T-helper 2 cell treated with Interferon-gamma antibody and Interleukin-4, amounts not matched to agents 5 μg/mL and 100 μg/mL, for 36 hours (primary cell): ENCODE measurements around the gene PLGRKT.
"Not testable (repeated sequence)": the region's sequence is repeated elsewhere in the genome, so short reads cannot be mapped to it uniquely, and the experiment has no call there.

Experiments
- DNase-seq: peaks from one replicate; pipeline ENCODE4 v3.0.0; 2021; ENCODE audit warnings: low spot score
- H3K27ac Mint-ChIP-seq: one replicate; pipeline ENCODE4 v1.8.0; 2021; ENCODE audit warnings: mild to moderate bottlenecking, mixed read lengths
- H3K27me3 Mint-ChIP-seq: one replicate; pipeline ENCODE4 v1.8.0; 2021; ENCODE audit warnings: low read depth, mixed read lengths
- H3K36me3 Mint-ChIP-seq: one replicate; pipeline ENCODE4 v1.8.0; 2021; ENCODE audit warnings: low read depth, mixed read lengths
- H3K4me1 Mint-ChIP-seq: one replicate; pipeline ENCODE4 v1.8.0; 2021; ENCODE audit warnings: low read depth, mixed read lengths
- H3K4me3 Mint-ChIP-seq: one replicate; pipeline ENCODE4 v1.8.0; 2022; ENCODE audit warnings: mild to moderate bottlenecking, moderate library complexity, mixed read lengths
- H3K9me3 Mint-ChIP-seq: one replicate; pipeline ENCODE4 v1.8.0; 2021; ENCODE audit warnings: mixed read lengths

PLGRKT gene

DNA sequence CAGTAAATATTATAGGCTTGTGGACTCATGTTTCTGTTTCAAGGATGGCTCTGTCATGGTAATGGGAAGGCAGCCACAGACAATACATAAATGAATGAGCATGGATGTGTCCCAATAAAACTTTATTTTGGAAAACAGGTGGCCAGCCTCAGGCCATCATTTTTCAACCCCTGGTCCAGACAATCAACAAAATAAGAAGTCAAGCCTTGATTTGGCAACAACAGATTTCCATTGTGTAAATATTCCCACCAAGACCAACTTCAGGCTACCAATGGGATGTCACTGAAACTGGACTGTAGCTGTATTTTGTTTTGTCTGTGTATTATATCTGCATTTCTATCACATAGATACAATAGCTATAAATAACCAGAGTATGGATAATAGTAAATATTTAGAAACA lies 77.4 kb downstream of the PLGRKT start:
- H3K27me3 Mint-ChIP-seq: no peaks in the 10 kb centered on the region
- peaks cover 10% of the 10 kb centered on the region for H3K9me3 Mint-ChIP-seq
- peaks cover 24% of the 10 kb centered on the region for H3K36me3 Mint-ChIP-seq
- H3K4me3 Mint-ChIP-seq: no peak overlapping the region
- DNase-seq: no peak
- H3K4me1 Mint-ChIP-seq: peaks cover 11% of the 10 kb centered on the region
- no peak overlapping the region for H3K27ac Mint-ChIP-seq

DNA sequence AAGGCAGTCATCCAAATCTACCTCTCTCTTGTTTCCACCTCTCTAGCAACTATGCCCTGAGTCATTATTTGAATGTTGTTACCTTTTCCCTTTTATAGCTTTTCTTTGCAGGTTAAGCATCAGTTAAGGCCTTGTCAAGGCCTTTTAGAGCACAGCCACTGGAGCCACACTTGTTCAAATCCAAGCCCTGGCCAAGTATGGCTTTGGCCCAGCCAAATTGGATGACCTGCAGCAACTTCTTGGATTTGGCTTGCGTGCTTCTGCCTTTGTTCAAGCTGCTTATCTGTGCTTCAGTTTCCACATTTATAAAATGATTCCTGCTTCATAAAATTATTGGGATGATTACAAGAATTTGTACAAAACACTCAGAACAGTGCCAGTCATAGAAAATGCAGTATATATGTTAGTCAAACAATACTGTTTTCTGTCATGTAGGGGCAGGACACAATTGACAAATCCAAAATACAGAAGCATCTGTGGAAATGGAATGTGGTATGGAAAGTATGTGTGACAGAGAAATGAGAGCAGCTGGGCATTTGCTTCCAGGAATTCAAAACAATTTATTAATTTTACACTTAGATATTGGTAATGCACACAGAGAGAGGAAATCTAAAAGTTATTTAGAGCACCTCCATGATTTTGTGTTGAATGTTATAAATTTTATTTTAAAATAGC lies 80.2 kb downstream of the PLGRKT start:
- no peak overlapping the region for H3K4me3 Mint-ChIP-seq
- peaks cover 16% of the 10 kb centered on the region for H3K4me1 Mint-ChIP-seq
- H3K27ac Mint-ChIP-seq: no peak overlapping the region
- H3K27me3 Mint-ChIP-seq: no peaks in the 10 kb centered on the region
- H3K36me3 Mint-ChIP-seq: peaks cover 23% of the 10 kb centered on the region
- no peak for DNase-seq
- peaks cover 13% of the 10 kb centered on the region for H3K9me3 Mint-ChIP-seq

GRCh38 chr9:5355817-5356216 lies 81.9 kb downstream of the PLGRKT start:
- no peak for DNase-seq
- Mint-ChIP-seq H3K9me3 (peaks cover 23% of the 10 kb centered on the region), H3K36me3 (peaks cover 22% of the 10 kb centered on the region), H3K27ac (no peak overlapping the region), H3K4me1 (peaks cover 27% of the 10 kb centered on the region), H3K27me3 (no peaks in the 10 kb centered on the region), H3K4me3 (no peak overlapping the region)

GRCh38 chr9:5355226-5355625 lies 82.5 kb downstream of the PLGRKT start:
- H3K4me3 Mint-ChIP-seq: no peak overlapping the region

DNA sequence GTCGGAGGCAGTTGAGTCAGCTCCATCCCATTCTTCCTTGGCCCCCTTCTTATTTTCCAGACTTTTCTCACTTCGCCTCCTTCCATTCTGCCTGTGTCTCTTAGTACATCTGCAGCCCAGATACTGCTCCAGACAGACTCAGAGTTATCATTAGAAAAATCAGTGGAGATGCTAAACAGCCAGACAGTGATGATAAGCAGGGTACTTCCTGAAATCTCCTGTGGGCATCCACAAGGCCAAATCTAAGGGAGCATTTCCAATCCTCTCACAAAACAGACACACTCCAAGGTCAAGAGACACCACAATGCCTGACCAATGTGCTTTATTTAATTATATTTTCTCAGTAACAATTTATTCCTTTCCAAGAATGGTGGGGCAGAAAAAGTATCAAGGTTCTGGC lies 83.5 kb downstream of the PLGRKT start:
- peaks cover 27% of the 10 kb centered on the region for H3K36me3 Mint-ChIP-seq
- peak overlapping the region; percentile 17 for H3K27ac Mint-ChIP-seq
- H3K4me3 Mint-ChIP-seq: peak overlapping the region; percentile 24
- no peaks in the 10 kb centered on the region for H3K27me3 Mint-ChIP-seq
- H3K9me3 Mint-ChIP-seq: peaks cover 34% of the 10 kb centered on the region
- H3K4me1 Mint-ChIP-seq: peaks cover 27% of the 10 kb centered on the region
- DNase-seq: no peak

More at GRCh38 chr9:5355226-5355625, 82.5 kb downstream of the PLGRKT start:
- no peak for DNase-seq
- Mint-ChIP-seq H3K27ac (no peak overlapping the region), H3K9me3 (peaks cover 25% of the 10 kb centered on the region), H3K27me3 (no peaks in the 10 kb centered on the region), H3K36me3 (peaks cover 22% of the 10 kb centered on the region), H3K4me1 (peaks cover 27% of the 10 kb centered on the region)

GRCh38 chr9:5352637-5353248 lies 85.0 kb downstream of the PLGRKT start:
- H3K9me3 Mint-ChIP-seq: peaks cover 42% of the 10 kb centered on the region
- H3K27me3 Mint-ChIP-seq: no peaks in the 10 kb centered on the region
- H3K4me1 Mint-ChIP-seq: peaks cover 27% of the 10 kb centered on the region
- H3K4me3 Mint-ChIP-seq: peak overlapping the region; percentile 50
- DNase-seq: no peak
- H3K27ac Mint-ChIP-seq: no peak overlapping the region
- peaks cover 23% of the 10 kb centered on the region for H3K36me3 Mint-ChIP-seq

- not testable (repeated sequence) for DNase-seq, H3K27me3 Mint-ChIP-seq, H3K36me3 Mint-ChIP-seq, H3K9me3 Mint-ChIP-seq
- Mint-ChIP-seq H3K4me1 (peaks cover 22% of the 10 kb centered on the region), H3K4me3 (peak within 1 kb of the TSS; percentile 69), H3K27ac (peak within 1 kb of the TSS; percentile 45)
Observed at GRCh38 chr9:5338992-5339981, 98.4 kb downstream of the PLGRKT start, which contains the start of gene RLN1. Gene RLN1 (minus strand): TSS chr9:5339876. CDS start chr9:5339746, 130 bp downstream.

DNA sequence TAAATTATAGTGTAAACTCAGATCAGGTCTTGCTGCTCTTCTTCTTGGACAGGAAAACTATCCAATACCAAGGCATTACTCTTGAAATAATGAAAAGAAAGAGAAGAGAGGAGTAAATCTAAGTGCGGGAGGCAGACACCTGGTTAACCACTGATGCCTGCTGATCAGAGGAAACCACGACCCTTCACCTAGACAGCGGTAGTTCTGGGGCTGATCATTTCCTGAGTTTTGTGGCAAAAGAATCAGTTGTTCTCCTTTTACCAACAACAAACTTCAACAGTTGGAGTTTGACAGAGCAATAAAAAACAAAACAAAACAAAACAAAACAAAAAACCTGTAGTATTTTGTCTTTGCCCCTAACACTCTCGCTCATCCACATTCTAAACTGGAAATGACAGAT lies 101.0 kb downstream of the PLGRKT start:
- Mint-ChIP-seq H3K36me3 (peaks cover 19% of the 10 kb centered on the region), H3K9me3 (no peaks in the 10 kb centered on the region), H3K27me3 (no peaks in the 10 kb centered on the region), H3K4me1 (peaks cover 22% of the 10 kb centered on the region), H3K27ac (peak overlapping the region; percentile 7), H3K4me3 (peak overlapping the region; percentile 70)
- DNase-seq: no peak

- H3K27ac Mint-ChIP-seq, H3K9me3 Mint-ChIP-seq, H3K4me3 Mint-ChIP-seq, DNase-seq, H3K27me3 Mint-ChIP-seq: not testable (repeated sequence)
- peaks cover 39% of the 10 kb centered on the region for H3K36me3 Mint-ChIP-seq
- peaks cover 16% of the 10 kb centered on the region for H3K4me1 Mint-ChIP-seq
Observed at GRCh38 chr9:5331276-5331675, 106.4 kb downstream of the PLGRKT start.

DNA sequence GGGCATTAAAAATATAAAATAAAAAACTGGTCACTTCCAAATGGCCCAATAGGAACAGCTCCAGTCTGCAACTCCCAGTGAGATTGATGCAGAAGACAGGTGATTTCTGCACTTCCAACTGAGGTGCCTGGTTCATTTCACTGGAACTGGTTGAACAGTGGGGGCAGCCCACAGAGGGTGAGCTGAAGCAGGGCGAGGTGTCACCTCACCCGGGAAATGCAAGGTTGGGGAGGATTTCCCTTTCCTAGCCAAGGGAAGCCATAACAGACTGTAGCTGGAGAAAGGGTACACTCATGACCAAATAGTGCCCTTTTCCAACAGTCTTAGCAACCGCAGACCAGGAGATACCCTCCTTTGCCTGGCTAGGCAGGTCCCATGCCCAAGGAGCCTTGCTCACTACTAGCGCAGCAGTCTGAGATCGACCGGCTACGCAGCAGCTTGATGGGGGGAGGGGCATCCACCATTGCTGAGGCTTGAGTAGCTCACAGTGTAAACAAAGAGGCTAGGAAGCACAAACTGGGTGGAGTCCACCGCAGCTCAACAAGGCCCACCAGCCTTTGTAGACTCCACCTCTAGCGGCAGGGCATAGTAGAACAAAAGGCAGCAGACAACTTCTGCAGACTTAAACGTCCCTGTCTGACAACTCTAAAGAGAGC lies 110.7 kb downstream of the PLGRKT start:
- Mint-ChIP-seq H3K9me3 (peaks cover 4% of the 10 kb centered on the region), H3K4me3 (no peak overlapping the region), H3K27ac (peak overlapping the region; percentile 15), H3K4me1 (peaks cover 14% of the 10 kb centered on the region), H3K27me3 (no peaks in the 10 kb centered on the region), H3K36me3 (peaks cover 20% of the 10 kb centered on the region)
- DNase-seq: no peak

DNA sequence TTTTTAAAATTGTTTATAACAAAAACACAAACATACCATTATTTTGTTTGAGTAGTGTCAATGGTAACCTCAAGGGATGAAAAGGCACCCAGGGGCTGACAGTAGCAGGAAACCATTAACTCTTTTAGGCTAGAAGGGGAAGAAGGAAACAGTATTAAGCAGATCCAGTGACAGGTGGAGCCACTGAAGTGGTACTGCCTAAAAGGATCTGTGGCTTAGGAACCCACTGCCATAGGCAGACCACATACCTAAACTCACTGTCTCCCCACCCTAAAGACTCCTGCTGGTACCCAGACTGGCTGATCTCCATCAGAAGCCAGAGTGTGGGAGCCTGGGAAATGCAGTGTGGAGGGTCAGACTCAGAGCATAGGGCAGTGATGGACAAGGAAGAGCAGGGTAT lies 111.5 kb downstream of the PLGRKT start:
- no peak overlapping the region for H3K4me3 Mint-ChIP-seq
- peaks cover 14% of the 10 kb centered on the region for H3K4me1 Mint-ChIP-seq
- H3K27ac Mint-ChIP-seq: no peak overlapping the region

DNA sequence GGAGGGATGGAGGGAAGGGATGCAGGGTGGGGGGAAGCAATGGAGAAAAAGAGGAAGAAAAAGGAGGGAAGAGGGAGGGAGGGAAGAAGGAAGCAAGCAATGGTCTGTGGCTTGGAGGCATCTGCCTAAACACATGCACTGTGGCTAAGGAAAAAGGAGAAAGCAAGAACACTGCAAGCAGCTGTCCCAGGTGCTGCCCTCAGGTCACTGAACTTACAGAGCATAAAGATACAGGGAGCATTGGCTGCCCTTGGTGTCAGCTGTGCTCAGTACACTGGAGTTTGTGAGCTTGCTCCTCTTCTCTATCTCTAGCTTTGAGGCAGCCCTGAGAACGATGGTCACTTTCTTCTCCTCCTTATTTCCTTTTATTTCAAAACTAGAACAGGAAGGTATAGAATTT lies 116.1 kb downstream of the PLGRKT start:
- not testable (repeated sequence) for H3K36me3 Mint-ChIP-seq, DNase-seq, H3K9me3 Mint-ChIP-seq, H3K4me3 Mint-ChIP-seq, H3K27me3 Mint-ChIP-seq, H3K27ac Mint-ChIP-seq
- H3K4me1 Mint-ChIP-seq: peaks cover 12% of the 10 kb centered on the region

More for the DNA sequence above, 111.5 kb downstream of the PLGRKT start:
- H3K9me3 Mint-ChIP-seq: peaks cover 4% of the 10 kb centered on the region
- H3K27me3 Mint-ChIP-seq: no peaks in the 10 kb centered on the region
- DNase-seq: no peak
- H3K36me3 Mint-ChIP-seq: peaks cover 16% of the 10 kb centered on the region

- Mint-ChIP-seq H3K27ac (no peak overlapping the region), H3K36me3 (no peaks in the 10 kb centered on the region), H3K27me3 (no peaks in the 10 kb centered on the region), H3K4me1 (peaks cover 6% of the 10 kb centered on the region), H3K4me3 (no peak overlapping the region), H3K9me3 (peaks cover 6% of the 10 kb centered on the region)
- DNase-seq: no peak
Observed at GRCh38 chr9:5321058-5321457, 116.7 kb downstream of the PLGRKT start.
